ENCODE measurements around the gene GIPC3.
"Not testable (repeated sequence)": the region's sequence is repeated elsewhere in the genome, so short reads cannot be mapped to it uniquely, and the experiment has no call there.

DNA sequence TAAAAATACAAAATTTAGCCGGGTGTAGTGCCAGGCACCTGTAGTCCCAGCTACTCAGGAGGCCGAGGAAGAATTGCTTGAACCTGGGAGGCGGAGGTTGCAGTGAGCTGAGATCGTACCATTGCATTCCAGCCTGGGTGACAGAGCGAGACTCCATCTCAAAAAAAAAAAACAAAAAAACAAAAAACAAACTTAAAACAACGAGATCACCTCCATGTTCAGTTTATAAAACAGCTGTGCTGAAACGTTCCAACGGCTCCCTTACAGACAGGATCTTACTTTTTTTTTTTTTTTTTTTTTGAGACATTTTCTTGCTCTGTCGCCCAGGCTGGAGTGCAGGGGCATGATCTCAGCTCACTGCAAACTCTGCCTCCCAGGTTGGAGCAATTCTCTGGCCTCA is 43.5 kb downstream of the GIPC3 start:
- TF ChIP-seq, protein P1, sequence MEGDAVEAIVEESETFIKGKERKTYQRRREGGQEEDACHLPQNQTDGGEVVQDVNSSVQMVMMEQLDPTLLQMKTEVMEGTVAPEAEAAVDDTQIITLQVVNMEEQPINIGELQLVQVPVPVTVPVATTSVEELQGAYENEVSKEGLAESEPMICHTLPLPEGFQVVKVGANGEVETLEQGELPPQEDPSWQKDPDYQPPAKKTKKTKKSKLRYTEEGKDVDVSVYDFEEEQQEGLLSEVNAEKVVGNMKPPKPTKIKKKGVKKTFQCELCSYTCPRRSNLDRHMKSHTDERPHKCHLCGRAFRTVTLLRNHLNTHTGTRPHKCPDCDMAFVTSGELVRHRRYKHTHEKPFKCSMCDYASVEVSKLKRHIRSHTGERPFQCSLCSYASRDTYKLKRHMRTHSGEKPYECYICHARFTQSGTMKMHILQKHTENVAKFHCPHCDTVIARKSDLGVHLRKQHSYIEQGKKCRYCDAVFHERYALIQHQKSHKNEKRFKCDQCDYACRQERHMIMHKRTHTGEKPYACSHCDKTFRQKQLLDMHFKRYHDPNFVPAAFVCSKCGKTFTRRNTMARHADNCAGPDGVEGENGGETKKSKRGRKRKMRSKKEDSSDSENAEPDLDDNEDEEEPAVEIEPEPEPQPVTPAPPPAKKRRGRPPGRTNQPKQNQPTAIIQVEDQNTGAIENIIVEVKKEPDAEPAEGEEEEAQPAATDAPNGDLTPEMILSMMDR (IDR thresholded peaks at IDR 0.05) = not testable (repeated sequence)
- not testable (repeated sequence) for TF ChIP-seq POLR2A (IDR thresholded peaks at IDR 0.05)

Data from thyroid gland (tissue), 4 donors.